Neutrophil (primary cell): Measurements from ENCODE around the gene TMEM239.

Source experiments
- H3K27ac ChIP-seq: fragments of 200-600 bp; sonication (generic); 2 replicates; pipeline ENCODE4 v1.5.1; 2016; ENCODE audit warnings: mild to moderate bottlenecking, moderate library complexity
- H3K27me3 ChIP-seq: fragments of 200-600 bp; sonication (generic); 2 replicates; pipeline ENCODE4 v1.6.0; 2016; ENCODE audit warnings: mild to moderate bottlenecking
- H3K36me3 ChIP-seq: fragments of 200-600 bp; sonication (generic); 2 replicates; pipeline ENCODE4 v1.5.1; 2017
- H3K4me1 ChIP-seq, 2 experiments: fragments of 200-600 bp in 1 of 2; sonication (generic) in 1 of 2; 1 replicate in 1 of 2; 2 replicates in 1 of 2; pipeline versions ENCODE4 v1.5.1 to v1.6.1; 2013 to 2016; ENCODE audit warnings: low read depth in 1 of 2, low read length in 1 of 2, mild to moderate bottlenecking in 1 of 2, moderate library complexity in 1 of 2; ENCODE audit not compliant: control insufficient read depth in 1 of 2, insufficient read depth in 1 of 2
- H3K4me3 ChIP-seq, 2 experiments: fragments of 200-600 bp in 1 of 2; sonication (generic) in 1 of 2; 1 replicate in 1 of 2; 2 replicates in 1 of 2; pipeline ENCODE4 v1.5.1; 2013 to 2016; ENCODE audit warnings: low read depth in 1 of 2, low read length in 1 of 2, mild to moderate bottlenecking in 1 of 2, moderate library complexity in 1 of 2
- H3K9me3 ChIP-seq: fragments of 200-600 bp; sonication (generic); 2 replicates; pipeline ENCODE4 v1.5.1; 2016
- CTCF ChIP-seq: fragments of 200-600 bp; sonication (generic); IDR thresholded peaks from 2 replicates; pipeline ENCODE4 v1.5.1; 2016; ENCODE audit warnings: antibody characterized with exemption

The TMEM239 gene

GRCh38 chr20:2867081-2867864, 51.1 kb downstream of the TMEM239 start:
- Histone ChIP-seq H3K27ac (no peak overlapping the region), H3K4me3 (no peak overlapping the region), H3K36me3 (peaks cover 52% of the 10 kb centered on the region), H3K27me3 (peaks cover 21% of the 10 kb centered on the region), H3K4me1 (peaks cover 4 to 6% of the 10 kb centered on the region in 2 experiments), H3K9me3 (no peaks in the 10 kb centered on the region)
- TF ChIP-seq CTCF, result no peak
